Keratinocyte (primary cell): ENCODE data around the gene FNDC3B. TPM values are rescaled to one million over a fixed set of nuclear protein-coding genes. Genes with fewer than 3 reads are reported as not detected.

Experiments used
- DNase-seq: peaks from one replicate; pipeline ENCODE4 v3.0.0-alpha.2; 2011; ENCODE audit warnings: low read depth, missing footprints, low spot score
- FAIRE-seq: peaks from 2 replicates; lab custom pipeline; 2011; peaks lifted over from hg19 to GRCh38; lab: Jason Lieb, UNC
- H2AFZ ChIP-seq: 2 replicates; pipeline ENCODE4 v1.6.0; 2012; ENCODE audit warnings: low read length, control low read depth, inconsistent platforms; ENCODE audit not compliant: control insufficient read depth
- H3K27ac ChIP-seq: 2 replicates; pipeline ENCODE4 v1.5.1; 2011; ENCODE audit warnings: low read length; ENCODE audit not compliant: control insufficient read depth, insufficient read depth
- H3K27me3 ChIP-seq: 3 replicates; pipeline ENCODE4 v1.6.0; 2011; ENCODE audit warnings: low read length; ENCODE audit not compliant: control insufficient read depth, insufficient read depth; ENCODE audit errors: extremely low read depth
- H3K36me3 ChIP-seq, 2 experiments: 2 replicates in 1 of 2; 3 replicates in 1 of 2; pipeline ENCODE4 v1.5.1; 2011; ENCODE audit warnings: low read length in 2 of 2, mild to moderate bottlenecking in 1 of 2; ENCODE audit not compliant: control insufficient read depth in 2 of 2, insufficient read depth in 2 of 2; ENCODE audit errors: extremely low read depth in 1 of 2
- H3K4me1 ChIP-seq: 3 replicates; pipeline ENCODE4 v1.5.1; 2011; ENCODE audit warnings: low read length; ENCODE audit not compliant: control insufficient read depth, insufficient read depth; ENCODE audit errors: extremely low read depth
- H3K4me2 ChIP-seq: 3 replicates; pipeline ENCODE4 v1.6.0; 2011; ENCODE audit warnings: low read depth, low read length; ENCODE audit not compliant: control insufficient read depth, insufficient read depth; ENCODE audit errors: extremely low read depth
- H3K4me3 ChIP-seq, 3 experiments: fragments of 200-600 bp in 1 of 3; sonication (generic) in 1 of 3; 2 replicates in 2 of 3; 3 replicates in 1 of 3; pipeline ENCODE4 v1.5.1; 2011 to 2016; ENCODE audit warnings: low read length in 3 of 3, mild to moderate bottlenecking in 3 of 3, control low read depth in 2 of 3, inconsistent platforms in 1 of 3, low read depth in 1 of 3, mixed read lengths in 1 of 3, mixed run types in 1 of 3, moderate library complexity in 1 of 3; ENCODE audit not compliant: control insufficient read depth in 2 of 3, insufficient read depth in 2 of 3; ENCODE audit errors: extremely low read depth in 1 of 3
- H3K79me2 ChIP-seq: 2 replicates; pipeline ENCODE4 v1.6.0; 2012; ENCODE audit warnings: low read length; ENCODE audit not compliant: control insufficient read depth, insufficient read depth
- H3K9ac ChIP-seq: 3 replicates; pipeline ENCODE4 v1.6.0; 2011; ENCODE audit warnings: low read length; ENCODE audit not compliant: control insufficient read depth, insufficient read depth; ENCODE audit errors: extremely low read depth
- H3K9me1 ChIP-seq: 3 replicates; pipeline ENCODE4 v1.6.0; 2011; ENCODE audit warnings: low read length; ENCODE audit not compliant: control insufficient read depth, insufficient read depth; ENCODE audit errors: extremely low read depth
- H3K9me3 ChIP-seq: 2 replicates; pipeline ENCODE4 v1.5.1; 2012; ENCODE audit warnings: low read depth, low read length; ENCODE audit not compliant: control insufficient read depth
- H4K20me1 ChIP-seq: 3 replicates; pipeline ENCODE4 v1.6.0; 2011; ENCODE audit warnings: low read length; ENCODE audit not compliant: control insufficient read depth, insufficient read depth; ENCODE audit errors: extremely low read depth
- EZH2 ChIP-seq: IDR thresholded peaks from one replicate; pipeline ENCODE4 v1.6.1; 2012; ENCODE audit warnings: inconsistent platforms, mild to moderate bottlenecking, low read length, moderate library complexity
- dilution Hi-C: fragments of 300-500 bp; cut with MboI; formaldehyde crosslinking; loops from one replicate; pipeline ENCODE4 v1.7.0; 2020; ENCODE audit warnings: low sequenced_read_pairs; ENCODE audit not compliant: extremely low pct_ligation_motif_present
- polyA plus RNA-seq, 5 experiments: library from polyadenylated mRNA; depleted of rRNA in 3 of 5; stranded (reverse) in 3 of 5; stranded (forward) in 1 of 5; unstranded in 1 of 5; fragments of >200 nt; gene quantifications; 1 replicate in 1 of 5; 2 replicates in 3 of 5; 3 replicates in 1 of 5; pipeline versions ENCODE4 v1.2.1 to v1.2.3, GENCODE V29; 2011 to 2012; ENCODE audit warnings: missing spikeins in 2 of 5, low read depth in 1 of 5, low replicate concordance in 1 of 5
- TF ChIP-seq, protein P1 (sequence below), 3 experiments: IDR thresholded peaks in 1 of 3; conservative IDR thresholded peaks in 1 of 3; optimal IDR thresholded peaks in 1 of 3; 2 replicates in 2 of 3; 3 replicates in 1 of 3; pipeline versions ENCODE3 to v1.5.1; 2011; ENCODE audit warnings: low read length in 3 of 3, mild to moderate bottlenecking in 3 of 3, moderate library complexity in 2 of 3, control low read depth in 1 of 3, inconsistent platforms in 1 of 3; ENCODE audit not compliant: insufficient read depth in 2 of 3; ENCODE audit errors: extremely low read depth in 1 of 3

Gene FNDC3B
- polyA plus RNA-seq, 1 donor (not counting 4 experiments of a cell fraction or from before 2014, with no cell fraction given) = 31.4 TPM

DNA sequence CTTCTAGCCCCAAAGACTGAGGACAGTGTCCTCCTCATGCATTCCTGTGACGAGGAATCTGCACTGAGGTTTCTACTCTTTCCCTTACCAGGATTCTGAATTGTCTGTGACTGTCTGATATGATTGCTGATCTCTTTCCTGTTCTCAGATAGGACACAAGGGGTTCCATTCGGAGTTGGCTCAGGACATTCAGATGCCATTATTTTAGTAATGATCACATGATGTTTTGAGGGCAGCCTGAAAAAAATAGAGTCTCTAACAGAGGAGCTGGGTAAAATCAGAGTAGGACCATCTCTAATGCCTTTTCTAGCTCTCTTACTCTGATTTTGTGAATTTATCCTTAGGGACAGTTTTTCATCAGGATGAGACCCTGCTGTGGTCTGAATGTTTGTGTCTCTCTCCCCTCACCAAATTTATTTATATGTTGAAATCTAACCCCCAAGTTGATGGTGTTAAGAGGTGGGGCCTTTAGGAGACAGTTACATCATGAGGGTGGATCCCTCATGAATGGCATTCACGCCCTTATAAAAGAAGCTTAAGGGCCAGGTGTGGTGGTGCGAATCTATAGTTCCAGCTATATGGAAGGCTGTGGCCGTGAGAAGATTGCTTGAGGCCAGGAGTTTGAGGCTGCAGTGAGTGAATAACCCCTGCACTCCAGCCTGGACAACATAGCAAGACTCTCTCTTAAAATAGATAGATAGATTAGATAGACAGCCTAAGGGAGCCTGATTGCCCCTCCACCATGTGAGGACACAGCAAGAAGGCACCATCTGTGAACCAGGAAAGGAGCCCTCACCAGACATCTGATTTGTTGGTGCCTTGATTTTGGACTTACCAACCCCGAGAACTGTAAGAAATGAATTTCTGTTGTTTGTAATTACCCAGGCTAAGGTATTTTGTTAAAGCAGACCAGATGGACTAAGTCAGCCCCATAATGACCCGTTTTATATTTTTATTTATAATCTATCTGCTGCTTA is 24.4 kb downstream of the FNDC3B start:
- dilution Hi-C loops = no loop called here
- H3K9me3 ChIP-seq = no peaks in the 10 kb centered on the region
- H3K4me1 ChIP-seq = no peaks in the 10 kb centered on the region
- H3K27ac ChIP-seq = no peak overlapping the region
- no peak for TF ChIP-seq EZH2
- TF ChIP-seq, protein P1, sequence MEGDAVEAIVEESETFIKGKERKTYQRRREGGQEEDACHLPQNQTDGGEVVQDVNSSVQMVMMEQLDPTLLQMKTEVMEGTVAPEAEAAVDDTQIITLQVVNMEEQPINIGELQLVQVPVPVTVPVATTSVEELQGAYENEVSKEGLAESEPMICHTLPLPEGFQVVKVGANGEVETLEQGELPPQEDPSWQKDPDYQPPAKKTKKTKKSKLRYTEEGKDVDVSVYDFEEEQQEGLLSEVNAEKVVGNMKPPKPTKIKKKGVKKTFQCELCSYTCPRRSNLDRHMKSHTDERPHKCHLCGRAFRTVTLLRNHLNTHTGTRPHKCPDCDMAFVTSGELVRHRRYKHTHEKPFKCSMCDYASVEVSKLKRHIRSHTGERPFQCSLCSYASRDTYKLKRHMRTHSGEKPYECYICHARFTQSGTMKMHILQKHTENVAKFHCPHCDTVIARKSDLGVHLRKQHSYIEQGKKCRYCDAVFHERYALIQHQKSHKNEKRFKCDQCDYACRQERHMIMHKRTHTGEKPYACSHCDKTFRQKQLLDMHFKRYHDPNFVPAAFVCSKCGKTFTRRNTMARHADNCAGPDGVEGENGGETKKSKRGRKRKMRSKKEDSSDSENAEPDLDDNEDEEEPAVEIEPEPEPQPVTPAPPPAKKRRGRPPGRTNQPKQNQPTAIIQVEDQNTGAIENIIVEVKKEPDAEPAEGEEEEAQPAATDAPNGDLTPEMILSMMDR (optimal IDR thresholded peaks at IDR 0.05 in 1 of 3, IDR thresholded peaks at IDR 0.05 in 1 of 3, conservative IDR thresholded peaks at IDR 0.05 in 1 of 3; ENCODE audit: extremely low read depth in 1 of 3, insufficient read depth in 2 of 3, low read length in 3 of 3) = no peak
- no peak overlapping the region for H2AFZ ChIP-seq
- no peak overlapping the region for H3K9ac ChIP-seq
- no peaks in the 10 kb centered on the region for H3K27me3 ChIP-seq
- H4K20me1 ChIP-seq = peaks cover 8% of the 10 kb centered on the region
- FAIRE-seq = no peak
- H3K4me3 ChIP-seq = no peak overlapping the region
- DNase-seq = no peak
- no peak overlapping the region for H3K4me2 ChIP-seq
- peaks cover 94% of the 10 kb centered on the region for H3K79me2 ChIP-seq
- H3K36me3 ChIP-seq = peaks cover under 1 to 1% of the 10 kb centered on the region in 2 experiments
- no peaks in the 10 kb centered on the region for H3K9me1 ChIP-seq

DNA sequence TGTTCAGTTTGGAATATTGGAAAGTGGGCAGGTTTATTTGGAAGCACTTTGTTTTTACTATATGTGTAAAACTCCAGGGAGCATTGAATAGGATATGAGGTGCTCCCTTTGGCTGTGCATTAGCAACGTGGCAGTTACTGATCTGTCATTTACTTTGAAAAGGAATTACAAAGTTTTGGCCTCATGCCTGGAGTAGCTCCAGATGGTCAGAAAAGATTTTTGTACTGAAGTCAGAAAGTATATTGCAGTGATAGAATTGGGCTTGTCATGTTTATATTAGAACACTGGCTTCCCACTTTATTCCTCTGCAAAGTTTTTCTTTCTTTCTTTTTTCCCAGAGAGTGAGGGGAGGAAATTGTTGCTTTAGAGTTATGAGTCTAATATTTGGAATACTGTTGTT is 26.1 kb downstream of the FNDC3B start:
- no peak for FAIRE-seq

More for the DNA sequence above, 26.1 kb downstream of the FNDC3B start:
- TF ChIP-seq, protein P1 (optimal IDR thresholded peaks at IDR 0.05 in 1 of 3, IDR thresholded peaks at IDR 0.05 in 1 of 3, conservative IDR thresholded peaks at IDR 0.05 in 1 of 3; ENCODE audit: extremely low read depth in 1 of 3, insufficient read depth in 2 of 3, low read length in 3 of 3) = no peak
- no peak for TF ChIP-seq EZH2
- Histone ChIP-seq H3K9me1 (no peaks in the 10 kb centered on the region), H4K20me1 (peaks cover 4% of the 10 kb centered on the region), H3K9ac (no peak overlapping the region), H3K4me2 (no peak overlapping the region), H3K9me3 (no peaks in the 10 kb centered on the region), H3K79me2 (peaks cover 93% of the 10 kb centered on the region), H3K27me3 (no peaks in the 10 kb centered on the region), H3K4me1 (no peaks in the 10 kb centered on the region), H3K36me3 (peaks cover 3 to 4% of the 10 kb centered on the region in 2 experiments), H3K27ac (no peak overlapping the region), H2AFZ (no peak overlapping the region), H3K4me3 (no peak overlapping the region)
- dilution Hi-C loops = no loop called here
- no peak for DNase-seq
